Measurements from ENCODE around the gene SLC12A6. TPM values are rescaled to one million over a fixed set of nuclear protein-coding genes. Genes with fewer than 3 reads are reported as not detected.

SLC12A6 gene
- total RNA-seq (2016; rRNA removed; fragmentation: Illumina TruSeq; extraction: Trizol): 10.1 and 15.2 TPM in 2 replicates
- total RNA-seq (2016; cell fraction: cytosol; rRNA removed; fragmentation: Illumina TruSeq; extraction: Trizol; ENCODE audit: low read depth): 4.0 and 4.3 TPM in 2 replicates
- total RNA-seq (2016; cell fraction: insoluble cytoplasmic fraction; rRNA removed; fragmentation: Illumina TruSeq; extraction: Trizol): 8.1 and 13.4 TPM in 2 replicates
- 4.4 and 5.1 TPM in 2 replicates for total RNA-seq (2016; cell fraction: membrane; rRNA removed; fragmentation: Illumina TruSeq; extraction: Trizol)
- 25.8 and 28.6 TPM in 2 replicates for total RNA-seq (2016; cell fraction: nucleus; rRNA removed; fragmentation: Illumina TruSeq; extraction: Trizol)
- 27.9 and 30.1 TPM in 2 replicates for polyA plus RNA-seq (2011; rRNA removed)
- polyA plus RNA-seq (2011; cell fraction: cytosol; rRNA removed): 10.5 and 15.8 TPM in 2 replicates
- 42.9 and 51.0 TPM in 2 replicates for polyA plus RNA-seq (2011; cell fraction: nucleus; rRNA removed)
- polyA plus RNA-seq (2012): 14.8 and 19.1 TPM in 2 replicates
- polyA plus RNA-seq (2016; cell fraction: cytosol; fragmentation: Illumina TruSeq; extraction: Trizol; ENCODE audit: low read depth): 0.58 and 0.65 TPM in 2 replicates
- 5.6 and 6.4 TPM in 2 replicates for polyA plus RNA-seq (2016; cell fraction: insoluble cytoplasmic fraction; fragmentation: Illumina TruSeq; extraction: Trizol; ENCODE audit: low read depth)
- polyA plus RNA-seq (2016; cell fraction: membrane; fragmentation: Illumina TruSeq; extraction: Trizol; ENCODE audit: low read depth): 1.8 and 2.1 TPM in 2 replicates
- polyA plus RNA-seq (2016; cell fraction: nucleus; fragmentation: Illumina TruSeq; extraction: Trizol; ENCODE audit: insufficient read depth, low read depth): 29.7 and 46.7 TPM in 2 replicates
- polyA minus RNA-seq (2011; rRNA and poly(A)+ RNA removed; ENCODE audit: low replicate concordance): 55.1 and 86.0 TPM in 2 replicates
- polyA minus RNA-seq (2011; cell fraction: cytosol; rRNA and poly(A)+ RNA removed): 29.2 and 32.6 TPM in 2 replicates
- 93.5 and 132 TPM in 2 replicates for polyA minus RNA-seq (2011; cell fraction: nucleus; rRNA and poly(A)+ RNA removed)
- percentile 68 among the genes with signal in this experiment for Bru-seq, nascent RNA
- BruChase-seq, experiment 1, labeled RNA remaining after a 6-hour chase: percentile 73 among the genes with signal in this experiment
- BruChase-seq, experiment 2, labeled RNA remaining after a 2-hour chase: percentile 67 among the genes with signal in this experiment
- long read RNA-seq, experiment 1, full-length matches to known transcripts: 1 of 3 reads
- long read RNA-seq, experiment 1, partial matches to known transcripts: 1 of 3 reads
- long read RNA-seq, experiment 1, other reads (novel, unspliced or antisense): 1 of 3 reads
- long read RNA-seq, experiment 2, full-length matches to known transcripts: 1 of 11 reads
- long read RNA-seq, experiment 2, partial matches to known transcripts: 2 of 11 reads
- long read RNA-seq, experiment 2, other reads (novel, unspliced or antisense): 8 of 11 reads

DNA sequence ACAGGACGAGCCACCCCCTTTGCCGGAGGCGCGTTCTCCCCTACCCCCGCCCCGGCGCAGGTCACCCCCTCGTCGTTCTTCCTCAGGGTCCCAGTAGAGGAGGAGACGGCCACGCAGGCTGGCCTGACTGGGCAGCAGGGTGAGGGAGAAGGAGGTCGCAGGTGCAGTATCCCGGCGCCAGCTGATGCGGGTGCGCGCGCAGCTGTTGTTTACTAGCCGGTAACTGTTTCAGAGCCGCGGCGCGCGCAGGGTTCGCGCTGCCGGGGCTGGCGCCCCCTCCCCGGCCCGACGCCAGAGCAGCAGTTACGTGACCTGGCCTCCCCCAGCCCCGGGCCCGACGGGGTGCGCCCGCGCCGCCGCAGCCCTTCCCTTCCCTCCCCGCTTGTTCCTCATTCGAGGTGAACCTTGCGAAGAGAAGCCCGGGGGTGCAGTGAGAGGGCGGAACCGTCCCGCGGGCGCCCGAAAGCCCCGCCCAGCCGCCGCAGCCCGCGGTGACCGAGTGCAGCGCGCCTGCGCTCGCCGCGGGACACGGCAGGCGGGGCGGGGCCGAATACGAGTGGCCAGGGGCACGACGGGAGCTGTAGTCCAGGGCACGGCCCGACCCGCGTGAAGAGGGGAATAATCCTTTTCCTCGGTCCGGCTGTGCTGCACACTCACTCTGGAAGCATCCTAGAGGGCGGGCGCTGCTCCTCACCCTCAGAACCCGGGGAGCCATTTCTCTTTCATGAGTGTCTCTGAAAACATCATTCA lies at the start of gene SLC12A6:
Gene SLC12A6 (minus strand): TSS at position 225 of the 750 bp plus-strand sequence. CDS start 1,101 bp downstream, outside the sequence.
- Histone ChIP-seq H3K79me2 (ENCODE audit: insufficient read depth, low read length) (peaks cover 16% of the 10 kb centered on the region), H3K9me3 (ENCODE audit: low read length) (no peaks in the 10 kb centered on the region), H3K4me2 (ENCODE audit: low read depth, low read length) (peak within 1 kb of the TSS; percentile 93), H2AFZ (ENCODE audit: low read length) (no peak within 1 kb of the TSS), H3K36me3 (replicated peaks in 1 of 2; ENCODE audit: control insufficient read depth in 1 of 2, insufficient read depth in 2 of 2, low read length in 2 of 2) (peaks cover 0 to 3% of the 10 kb centered on the region in 2 experiments; a peak in 1 of 5 replicates), H3K27ac (ENCODE audit: extremely low read length, insufficient read depth, low read length) (peak within 1 kb of the TSS; percentile 78), H3K4me3 (replicated peaks in 1 of 3; ENCODE audit: insufficient read depth in 1 of 3, low read depth in 2 of 3, low read length in 3 of 3) (peak within 1 kb of the TSS; percentile 83 to 97 (median 83)), H4K20me1 (ENCODE audit: insufficient read depth, low read length) (no peaks in the 10 kb centered on the region), H3K27me3 (ENCODE audit: control insufficient read depth in 1 of 2, insufficient read depth in 2 of 2, low read length in 2 of 2) (no peaks in the 10 kb centered on the region; a peak in 1 of 5 replicates), H3K9ac (ENCODE audit: insufficient read depth, low read depth, low read length) (peak within 1 kb of the TSS; percentile 81), H3K4me1 (ENCODE audit: insufficient read depth, low read length) (peaks cover 48% of the 10 kb centered on the region)
- intact Hi-C loops (cut with micrococcal nuclease; ENCODE audit: unreplicated experiment) (loop anchor here (2.0 kb wide), 1 partner anchor 97 kb away; no protein-coding TSS in a partner anchor), in situ Hi-C loops (cut with HindIII; ENCODE audit: extremely low pct_ligation_motif_present, low pct_unique_long_range_greater_than_20kb) (no loop called here)
- peak; percentile 95 for ATAC-seq
- no TSS peak for BruUV-seq (replicated peaks)
- peak; percentile 78 for DNase-seq (ENCODE audit: low spot score)
- ChIA-PET POLR2A (interaction anchor here (0.9 to 1.9 kb wide), 7 partner anchors 10 to 632 kb away, joined by 3 to 16 read pairs (median 5); partner anchors contain the start of genes AQR, GOLGA8B and KATNBL1), CTCF (ENCODE audit: low intra/inter-chr PET ratio, low total read pairs) (no interaction called here)
- under 1% methylated on average over 36 of the region's 78 CpGs for WGBS (ENCODE audit: low lambda C conversion rate)
- no peak for FAIRE-seq
- peak; percentile 81; the same call in 1 of the 2 replicates for TF ChIP-seq SALL1 (CRISPR knock-in tag; IDR thresholded peaks at IDR 0.05)
- 0 out of 2 replicates have a peak, but pooled peaks have one; percentile 5 for TF ChIP-seq EED (CRISPR knock-in tag; IDR thresholded peaks at IDR 0.05)
- no peak for TF ChIP-seq ZZZ3 (CRISPR knock-in tag; IDR thresholded peaks at IDR 0.05; ENCODE audit: borderline replicate concordance)
- peak; percentile 82 for TF ChIP-seq SAP130 (CRISPR knock-in tag; IDR thresholded peaks at IDR 0.05; ENCODE audit: low read depth)
- peak; percentile 12; the same call in 1 of the 2 replicates for TF ChIP-seq MAZ (IDR thresholded peaks at IDR 0.05; ENCODE audit: borderline replicate concordance, low read depth, low read length)
- peak; percentile 90 for TF ChIP-seq MAZ (CRISPR knock-in tag; IDR thresholded peaks at IDR 0.05; ENCODE audit: low read depth)
- peak; percentile 43 for TF ChIP-seq PTBP1 (IDR thresholded peaks at IDR 0.05; ENCODE audit: low read depth, low read length, poor library complexity, severe bottlenecking)
- TF ChIP-seq TARDBP (CRISPR knock-in tag; IDR thresholded peaks at IDR 0.05): no peak; the same call in 1 of the 2 replicates
- TF ChIP-seq ELF3 (CRISPR knock-in tag; IDR thresholded peaks at IDR 0.05): peak; percentile 27; the same call in 1 of the 2 replicates
- peak; percentile 37; the same call in 1 of the 2 replicates for TF ChIP-seq MYC (CRISPR knock-in tag; IDR thresholded peaks at IDR 0.05; ENCODE audit: borderline replicate concordance)
- TF ChIP-seq ZNF143 (CRISPR knock-in tag; IDR thresholded peaks at IDR 0.05): peak; percentile 90
- peak; percentile 98 for TF ChIP-seq TFAP4 (IDR thresholded peaks at IDR 0.05; ENCODE audit: borderline replicate concordance, low read depth)
- TF ChIP-seq CTCF (CRISPR knock-in tag; IDR thresholded peaks at IDR 0.05): peak; percentile 27; the same call in 1 of the 2 replicates
- TF ChIP-seq AGO2 (optimal IDR thresholded peaks at IDR 0.05; ENCODE audit: low read depth, low read length): peak; percentile 96

Measured in HepG2 (cell line).